Measurements from ENCODE around the gene ABCB8. TPM values are rescaled to one million over a fixed set of nuclear protein-coding genes. Genes with fewer than 3 reads are reported as not detected.
"Not testable (repeated sequence)": the region's sequence is repeated elsewhere in the genome, so short reads cannot be mapped to it uniquely, and the experiment has no call there.

Gene ABCB8
- total RNA-seq, 2 donors from 2014 or later = 47.7 to 60.1 TPM

GRCh38 chr7:151001546-151001945 is 26.7 kb upstream of the ABCB8 start:
- ATAC-seq (no peak), DNase-seq (no peak)
- peak overlapping the region; percentile 45 for H3K4me3 Mint-ChIP-seq
- no peaks in the 10 kb centered on the region for H3K36me3 Mint-ChIP-seq (ENCODE audit: low read depth)
- H3K9me3 ChIP-seq (ENCODE audit: control insufficient read depth, low read length, poor library complexity, severe bottlenecking) = no peaks in the 10 kb centered on the region
- no peak overlapping the region for H3K27ac Mint-ChIP-seq
- H3K27me3 Mint-ChIP-seq = no peaks in the 10 kb centered on the region
- H3K4me1 Mint-ChIP-seq = peaks cover 27% of the 10 kb centered on the region

- Mint-ChIP-seq H3K36me3 (ENCODE audit: low read depth) (no peaks in the 10 kb centered on the region), H3K27me3 (no peaks in the 10 kb centered on the region), H3K4me1 (peaks cover 28% of the 10 kb centered on the region), H3K27ac (no peak overlapping the region), H3K4me3 (no peak overlapping the region)
- ATAC-seq = no peak
- no peak for DNase-seq
- no peaks in the 10 kb centered on the region for H3K9me3 ChIP-seq (ENCODE audit: control insufficient read depth, low read length, poor library complexity, severe bottlenecking)
These were observed 24.7 kb upstream of the ABCB8 start for GRCh38 chr7:151003572-151003971.

- Mint-ChIP-seq H3K4me1 (peaks cover 37% of the 10 kb centered on the region), H3K27ac (no peak overlapping the region), H3K27me3 (no peaks in the 10 kb centered on the region), H3K36me3 (ENCODE audit: low read depth) (no peaks in the 10 kb centered on the region), H3K4me3 (no peak overlapping the region)
- H3K9me3 ChIP-seq (ENCODE audit: control insufficient read depth, low read length, poor library complexity, severe bottlenecking) = no peaks in the 10 kb centered on the region
- DNase-seq (no peak), ATAC-seq (no peak)
These were observed 22.7 kb upstream of the ABCB8 start for GRCh38 chr7:151005566-151005965.

- peaks cover 42% of the 10 kb centered on the region for H3K4me1 Mint-ChIP-seq
These were observed 21.5 kb upstream of the ABCB8 start for GRCh38 chr7:151006590-151007300.

GRCh38 chr7:151007469-151007898 is 20.8 kb upstream of the ABCB8 start:
- Mint-ChIP-seq H3K4me3 (peak overlapping the region; percentile 86), H3K27me3 (no peaks in the 10 kb centered on the region), H3K27ac (peak overlapping the region; percentile 94), H3K4me1 (peaks cover 47% of the 10 kb centered on the region), H3K36me3 (ENCODE audit: low read depth) (no peaks in the 10 kb centered on the region)
- DNase-seq = no peak
- ATAC-seq = no peak
- no peaks in the 10 kb centered on the region for H3K9me3 ChIP-seq (ENCODE audit: control insufficient read depth, low read length, poor library complexity, severe bottlenecking)

More at GRCh38 chr7:151006590-151007300, 21.5 kb upstream of the ABCB8 start:
- Mint-ChIP-seq H3K27ac (peak overlapping the region; percentile 94), H3K27me3 (no peaks in the 10 kb centered on the region), H3K36me3 (ENCODE audit: low read depth) (no peaks in the 10 kb centered on the region), H3K4me3 (no peak overlapping the region)
- no peak for DNase-seq
- H3K9me3 ChIP-seq (ENCODE audit: control insufficient read depth, low read length, poor library complexity, severe bottlenecking) = no peaks in the 10 kb centered on the region
- no peak for ATAC-seq

GRCh38 chr7:151008143-151008510 is 20.1 kb upstream of the ABCB8 start:
- peak; percentile 72 for ATAC-seq
- Mint-ChIP-seq H3K27me3 (no peaks in the 10 kb centered on the region), H3K4me1 (peaks cover 51% of the 10 kb centered on the region), H3K36me3 (ENCODE audit: low read depth) (no peaks in the 10 kb centered on the region), H3K27ac (peak overlapping the region; percentile 94), H3K4me3 (peak overlapping the region; percentile 86)
- no peaks in the 10 kb centered on the region for H3K9me3 ChIP-seq (ENCODE audit: control insufficient read depth, low read length, poor library complexity, severe bottlenecking)
- DNase-seq = peak in 1 of 3 donors; percentile 22

- peak; percentile 60 for ATAC-seq
- no peaks in the 10 kb centered on the region for H3K9me3 ChIP-seq (ENCODE audit: control insufficient read depth, low read length, poor library complexity, severe bottlenecking)
- H3K4me3 Mint-ChIP-seq = peak overlapping the region; percentile 86
- DNase-seq = peak; percentile 67 to 80 (median 74)
- peaks cover 51% of the 10 kb centered on the region for H3K4me1 Mint-ChIP-seq
- H3K27me3 Mint-ChIP-seq = no peaks in the 10 kb centered on the region
- H3K36me3 Mint-ChIP-seq (ENCODE audit: low read depth) = no peaks in the 10 kb centered on the region
- H3K27ac Mint-ChIP-seq = peak overlapping the region; percentile 94
These were observed 19.5 kb upstream of the ABCB8 start for GRCh38 chr7:151008511-151009323.

GRCh38 chr7:151009327-151010036 is 18.8 kb upstream of the ABCB8 start:
- H3K9me3 ChIP-seq (ENCODE audit: control insufficient read depth, low read length, poor library complexity, severe bottlenecking) = no peaks in the 10 kb centered on the region
- Mint-ChIP-seq H3K4me3 (peak overlapping the region; percentile 86), H3K27me3 (no peaks in the 10 kb centered on the region), H3K36me3 (ENCODE audit: low read depth) (no peaks in the 10 kb centered on the region), H3K4me1 (peaks cover 55% of the 10 kb centered on the region), H3K27ac (peak overlapping the region; percentile 98)
- ATAC-seq (no peak), DNase-seq (no peak)

GRCh38 chr7:151010037-151010306 is 18.3 kb upstream of the ABCB8 start:
- Mint-ChIP-seq H3K4me1 (peaks cover 59% of the 10 kb centered on the region), H3K4me3 (peak overlapping the region; percentile 74), H3K27ac (peak overlapping the region; percentile 98), H3K36me3 (ENCODE audit: low read depth) (no peaks in the 10 kb centered on the region), H3K27me3 (no peaks in the 10 kb centered on the region)
- no peaks in the 10 kb centered on the region for H3K9me3 ChIP-seq (ENCODE audit: control insufficient read depth, low read length, poor library complexity, severe bottlenecking)
- DNase-seq (no peak), ATAC-seq (no peak)

- DNase-seq (peak in 2 of 3 donors; percentile 39 to 40), ATAC-seq (peak; percentile 6)
- H3K9me3 ChIP-seq (ENCODE audit: control insufficient read depth, low read length, poor library complexity, severe bottlenecking) = no peaks in the 10 kb centered on the region
- Mint-ChIP-seq H3K36me3 (ENCODE audit: low read depth) (peaks cover 1% of the 10 kb centered on the region), H3K4me3 (peak overlapping the region; percentile 74), H3K27me3 (no peaks in the 10 kb centered on the region), H3K27ac (peak overlapping the region; percentile 98), H3K4me1 (peaks cover 62% of the 10 kb centered on the region)
These were observed 17.7 kb upstream of the ABCB8 start for GRCh38 chr7:151010307-151011096.

- no peak for ATAC-seq
- Mint-ChIP-seq H3K4me1 (peaks cover 63% of the 10 kb centered on the region), H3K27me3 (no peaks in the 10 kb centered on the region), H3K36me3 (ENCODE audit: low read depth) (peaks cover 3% of the 10 kb centered on the region), H3K4me3 (peak overlapping the region; percentile 74), H3K27ac (peak overlapping the region; percentile 98)
- no peak for DNase-seq
- no peaks in the 10 kb centered on the region for H3K9me3 ChIP-seq (ENCODE audit: control insufficient read depth, low read length, poor library complexity, severe bottlenecking)
These were observed 17.2 kb upstream of the ABCB8 start for GRCh38 chr7:151011097-151011409.

- Mint-ChIP-seq H3K27ac (peak overlapping the region; percentile 98), H3K4me3 (peak overlapping the region; percentile 41), H3K4me1 (peaks cover 64% of the 10 kb centered on the region)
- DNase-seq; H3K27me3 Mint-ChIP-seq; H3K9me3 ChIP-seq (ENCODE audit: control insufficient read depth, low read length, poor library complexity, severe bottlenecking); H3K36me3 Mint-ChIP-seq (ENCODE audit: low read depth); ATAC-seq: not testable (repeated sequence)
These were observed 16.6 kb upstream of the ABCB8 start for GRCh38 chr7:151011616-151012015.
